ENCODE results near the gene CYP2R1. TPM values are rescaled to one million over a fixed set of nuclear protein-coding genes. Genes with fewer than 3 reads are reported as not detected.
"Not testable (repeated sequence)": the region's sequence is repeated elsewhere in the genome, so short reads cannot be mapped to it uniquely, and the experiment has no call there.

Gene CYP2R1
- total RNA-seq, 2 donors from 2014 or later: 10.5 to 13.7 TPM

DNA sequence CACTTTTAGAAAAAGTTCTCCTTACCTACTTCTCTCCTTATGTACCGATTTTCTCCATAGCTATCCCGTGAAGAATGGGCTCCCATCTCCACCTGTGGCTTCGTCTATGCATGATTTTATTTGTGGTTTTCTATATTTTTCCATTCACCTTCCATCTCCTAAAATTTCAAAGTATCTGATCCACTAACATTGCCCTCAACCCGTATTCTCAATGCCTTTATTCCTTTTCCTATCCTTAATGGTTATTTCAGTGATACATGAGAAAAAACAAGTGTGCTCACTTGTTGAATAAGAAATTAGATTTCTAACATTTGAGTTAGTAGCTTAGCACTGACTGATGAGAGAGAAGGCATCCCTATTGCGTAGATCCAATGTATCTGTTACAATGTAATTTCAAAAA, 16.9 kb downstream of the CYP2R1 start:
- H3K36me3 Mint-ChIP-seq (ENCODE audit: low read depth): peaks cover 35% of the 10 kb centered on the region
- no peak overlapping the region for H3K4me3 Mint-ChIP-seq
- H3K27me3 Mint-ChIP-seq: no peaks in the 10 kb centered on the region
- no peaks in the 10 kb centered on the region for H3K9me3 Mint-ChIP-seq
- ATAC-seq (replicated peaks): no peak
- peak overlapping the region; percentile 1 for H3K27ac Mint-ChIP-seq
- H3K4me1 Mint-ChIP-seq: no peaks in the 10 kb centered on the region

DNA sequence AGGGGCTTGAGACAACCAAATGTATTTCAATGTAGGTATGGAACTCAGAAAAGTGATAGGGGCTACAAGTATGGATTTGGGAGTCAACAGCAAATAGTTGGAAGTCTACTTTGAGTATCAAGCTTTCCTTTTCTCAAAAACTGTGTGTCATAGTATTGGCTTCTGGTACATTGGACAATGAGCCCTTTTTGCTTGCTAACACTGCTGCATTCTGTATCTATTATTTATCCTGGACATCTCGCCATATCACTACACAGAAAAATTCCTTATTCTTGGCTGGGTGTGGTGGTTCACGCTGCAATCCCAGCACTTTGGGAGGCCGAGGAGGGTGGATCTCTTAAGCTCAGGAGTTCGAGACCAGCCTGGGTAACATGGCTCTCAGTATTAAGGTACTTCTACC, 18.4 kb downstream of the CYP2R1 start:
- Mint-ChIP-seq H3K9me3 (no peaks in the 10 kb centered on the region), H3K27ac (no peak overlapping the region), H3K36me3 (ENCODE audit: low read depth) (peaks cover 43% of the 10 kb centered on the region), H3K4me1 (no peaks in the 10 kb centered on the region), H3K27me3 (no peaks in the 10 kb centered on the region), H3K4me3 (no peak overlapping the region)
- no peak for ATAC-seq (replicated peaks)

DNA sequence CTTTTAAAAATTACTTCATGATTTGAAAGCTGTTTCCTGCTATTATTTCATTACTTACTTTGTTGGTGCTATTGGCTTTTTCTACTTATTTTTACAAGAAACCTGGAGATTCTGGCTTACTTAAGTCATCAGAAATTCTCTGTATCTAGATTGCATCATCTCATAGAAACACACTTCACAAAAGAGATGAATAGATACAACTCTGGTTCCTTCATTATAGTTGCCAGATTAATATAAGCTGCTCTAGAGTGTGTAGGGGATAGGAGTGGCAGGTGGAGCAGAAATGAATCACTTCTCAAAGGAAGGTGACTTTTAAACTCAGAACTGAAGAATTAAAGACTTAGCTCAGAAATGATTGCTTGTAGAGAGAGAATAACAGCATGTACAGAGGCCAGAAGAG, 20.0 kb downstream of the CYP2R1 start:
- no peaks in the 10 kb centered on the region for H3K9me3 Mint-ChIP-seq
- peaks cover 43% of the 10 kb centered on the region for H3K36me3 Mint-ChIP-seq (ENCODE audit: low read depth)
- no peak for ATAC-seq (replicated peaks)
- no peaks in the 10 kb centered on the region for H3K27me3 Mint-ChIP-seq
- no peak overlapping the region for H3K4me3 Mint-ChIP-seq
- H3K27ac Mint-ChIP-seq: no peak overlapping the region
- H3K4me1 Mint-ChIP-seq: peaks cover 5% of the 10 kb centered on the region

DNA sequence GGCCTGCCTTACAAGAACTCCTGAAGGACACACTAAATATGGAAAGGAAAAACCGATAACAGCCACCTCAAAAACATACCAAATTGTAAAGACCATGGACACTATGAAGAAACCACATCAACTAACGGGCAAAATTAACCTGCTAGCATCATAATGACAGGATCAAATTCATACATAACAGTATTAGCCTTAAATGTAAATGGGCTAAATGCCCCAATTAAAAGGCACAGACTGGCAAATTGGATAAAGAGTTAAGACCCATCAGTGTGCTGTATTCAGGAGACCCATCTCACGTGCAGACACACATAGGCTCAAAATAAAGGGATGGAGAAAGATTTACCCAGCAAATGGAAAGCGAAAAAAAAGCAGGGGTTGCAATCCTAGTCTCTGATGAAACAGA, 28.3 kb downstream of the CYP2R1 start:
- H3K4me1 Mint-ChIP-seq; ATAC-seq (replicated peaks); H3K4me3 Mint-ChIP-seq; H3K27me3 Mint-ChIP-seq; H3K27ac Mint-ChIP-seq; H3K9me3 Mint-ChIP-seq: not testable (repeated sequence)
- H3K36me3 Mint-ChIP-seq (ENCODE audit: low read depth): peaks cover 61% of the 10 kb centered on the region

DNA sequence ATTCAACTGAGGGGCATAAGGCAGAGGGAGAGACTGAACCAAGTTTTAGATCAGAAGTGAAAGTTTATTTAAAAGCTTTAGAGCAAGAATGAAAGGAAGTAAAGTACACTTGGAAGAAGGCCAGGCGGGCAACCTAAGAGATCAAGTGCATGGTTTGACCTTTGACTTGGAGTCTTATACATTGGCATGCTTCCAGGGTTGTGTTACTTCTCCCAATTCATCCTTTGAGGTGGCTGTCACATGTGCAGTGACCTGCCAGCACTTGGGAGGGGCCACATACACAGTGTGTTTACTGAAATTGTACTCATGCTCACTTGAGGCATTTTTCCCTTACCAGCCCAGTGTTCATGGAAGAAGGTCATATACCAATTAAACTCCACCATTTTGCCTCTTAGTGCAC, 30.4 kb downstream of the CYP2R1 start:
- H3K4me3 Mint-ChIP-seq: no peak overlapping the region

DNA sequence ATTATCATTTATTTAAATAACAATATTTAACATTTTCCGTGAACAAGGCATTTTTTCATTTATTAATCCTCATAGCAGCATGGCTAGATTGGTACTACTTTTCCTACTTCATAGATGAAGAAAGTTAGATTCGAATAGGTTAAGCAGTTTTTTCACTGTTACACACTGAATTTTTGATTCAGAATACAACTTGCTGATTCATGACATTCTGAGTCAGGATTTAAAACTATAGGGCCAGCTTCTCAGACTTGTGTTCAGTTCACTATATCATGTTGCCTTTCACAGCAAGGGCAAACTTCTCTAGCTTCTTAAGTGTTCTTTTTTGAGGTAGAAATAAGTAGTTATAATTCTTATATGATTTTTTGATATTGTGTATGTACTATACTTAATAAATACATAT, 31.5 kb downstream of the CYP2R1 start:
- no peak for ATAC-seq (replicated peaks)
- H3K36me3 Mint-ChIP-seq (ENCODE audit: low read depth): peaks cover 48% of the 10 kb centered on the region
- no peak overlapping the region for H3K4me3 Mint-ChIP-seq
- no peaks in the 10 kb centered on the region for H3K4me1 Mint-ChIP-seq
- H3K27me3 Mint-ChIP-seq: no peaks in the 10 kb centered on the region
- H3K9me3 Mint-ChIP-seq: peaks cover 8% of the 10 kb centered on the region
- H3K27ac Mint-ChIP-seq: no peak overlapping the region

More for the DNA sequence above, 30.4 kb downstream of the CYP2R1 start:
- Mint-ChIP-seq H3K27me3 (no peaks in the 10 kb centered on the region), H3K27ac (peak overlapping the region; percentile 56), H3K4me1 (no peaks in the 10 kb centered on the region), H3K9me3 (peaks cover 8% of the 10 kb centered on the region), H3K36me3 (ENCODE audit: low read depth) (peaks cover 44% of the 10 kb centered on the region)
- ATAC-seq (replicated peaks): no peak

DNA sequence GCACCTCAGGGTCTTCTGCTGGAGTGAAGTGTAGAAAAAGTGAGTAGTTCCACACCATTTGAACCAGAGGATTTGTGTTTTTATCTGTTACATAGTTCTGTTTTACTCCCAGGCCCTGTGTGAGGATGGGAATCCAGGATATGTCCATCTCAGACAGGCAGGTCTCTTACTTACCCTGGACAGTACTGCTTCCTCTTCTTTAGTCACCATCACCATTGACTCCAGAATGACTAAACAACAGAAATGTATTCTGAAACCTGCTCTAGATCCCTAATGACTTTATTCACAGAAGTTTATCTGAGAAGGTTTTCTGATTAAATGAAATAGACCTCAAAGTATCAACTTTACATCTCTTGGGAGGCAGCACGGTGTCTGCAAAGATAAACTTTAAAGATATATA, 33.6 kb downstream of the CYP2R1 start:
- Mint-ChIP-seq H3K4me3 (no peak overlapping the region), H3K4me1 (no peaks in the 10 kb centered on the region), H3K27me3 (no peaks in the 10 kb centered on the region), H3K27ac (no peak overlapping the region), H3K36me3 (ENCODE audit: low read depth) (peaks cover 35% of the 10 kb centered on the region), H3K9me3 (peaks cover 3% of the 10 kb centered on the region)
- ATAC-seq (replicated peaks): peak; percentile 68

DNA sequence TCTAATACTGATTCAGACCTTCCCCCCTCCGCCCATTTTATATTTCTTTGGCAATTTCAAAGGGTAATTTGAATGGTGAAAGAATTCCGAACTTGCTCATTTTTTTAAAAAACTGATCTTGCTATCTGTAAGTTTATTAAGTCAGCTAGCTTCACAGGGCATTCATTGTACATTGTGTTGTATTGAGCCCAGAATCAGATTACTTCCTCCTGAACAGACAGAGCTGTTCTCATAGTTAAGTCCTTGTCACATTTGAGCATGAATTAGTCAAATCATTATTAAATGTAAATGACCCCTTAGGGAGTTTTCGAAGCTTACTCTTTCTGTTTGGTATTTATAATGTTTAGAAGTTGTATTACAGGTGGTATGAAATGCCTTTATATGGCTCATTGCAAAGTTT, 34.4 kb downstream of the CYP2R1 start:
- Mint-ChIP-seq H3K36me3 (ENCODE audit: low read depth) (peaks cover 27% of the 10 kb centered on the region), H3K4me1 (no peaks in the 10 kb centered on the region), H3K27me3 (no peaks in the 10 kb centered on the region), H3K27ac (peak overlapping the region; percentile 7), H3K9me3 (peaks cover 3% of the 10 kb centered on the region), H3K4me3 (no peak overlapping the region)
- ATAC-seq (replicated peaks): no peak

DNA sequence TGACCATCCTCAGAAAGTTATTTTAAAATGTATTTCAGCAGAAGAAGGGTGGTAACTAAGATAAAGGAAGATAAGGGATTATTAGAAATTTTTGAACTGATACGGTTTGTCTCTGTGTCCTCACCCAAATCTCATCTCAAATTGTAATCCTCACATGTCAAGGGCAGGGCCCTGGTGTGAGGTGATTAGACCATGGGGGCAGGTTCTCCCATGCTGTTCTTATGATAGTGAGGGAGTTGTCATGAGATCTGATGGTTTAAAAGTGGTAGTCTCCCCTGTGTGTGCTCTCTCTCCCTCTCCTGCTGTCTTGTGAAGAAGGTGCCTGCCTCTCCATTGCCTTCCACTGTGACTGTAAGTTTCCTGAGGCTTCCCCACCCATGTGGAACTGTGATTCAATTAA, 36.1 kb downstream of the CYP2R1 start:
- Mint-ChIP-seq H3K4me3 (no peak overlapping the region), H3K27me3 (no peaks in the 10 kb centered on the region), H3K9me3 (no peaks in the 10 kb centered on the region), H3K36me3 (ENCODE audit: low read depth) (peaks cover 17% of the 10 kb centered on the region), H3K27ac (peak overlapping the region; percentile 5), H3K4me1 (peaks cover 5% of the 10 kb centered on the region)
- ATAC-seq (replicated peaks): no peak

DNA sequence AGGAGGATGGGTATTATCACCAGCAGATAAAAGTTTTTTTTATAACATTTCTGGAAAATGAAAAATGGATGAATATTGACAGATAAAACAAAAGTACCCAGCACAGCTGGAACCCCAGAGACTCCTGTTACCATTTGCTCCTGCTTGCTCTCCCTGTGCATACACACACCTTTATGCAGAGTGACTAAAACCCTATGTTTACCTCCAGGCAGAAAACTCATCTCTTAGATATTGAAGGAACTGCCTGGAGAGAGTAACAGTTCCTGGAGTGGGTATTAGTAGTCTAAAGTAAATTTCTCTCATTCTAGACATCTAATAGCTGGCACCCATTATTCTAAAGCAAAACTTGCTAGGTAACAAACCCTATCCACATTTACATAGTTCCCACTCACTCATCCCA, 38.0 kb downstream of the CYP2R1 start:
- ATAC-seq (replicated peaks): no peak
- Mint-ChIP-seq H3K36me3 (ENCODE audit: low read depth) (peaks cover 16% of the 10 kb centered on the region), H3K27ac (peak overlapping the region; percentile 31)

DNA sequence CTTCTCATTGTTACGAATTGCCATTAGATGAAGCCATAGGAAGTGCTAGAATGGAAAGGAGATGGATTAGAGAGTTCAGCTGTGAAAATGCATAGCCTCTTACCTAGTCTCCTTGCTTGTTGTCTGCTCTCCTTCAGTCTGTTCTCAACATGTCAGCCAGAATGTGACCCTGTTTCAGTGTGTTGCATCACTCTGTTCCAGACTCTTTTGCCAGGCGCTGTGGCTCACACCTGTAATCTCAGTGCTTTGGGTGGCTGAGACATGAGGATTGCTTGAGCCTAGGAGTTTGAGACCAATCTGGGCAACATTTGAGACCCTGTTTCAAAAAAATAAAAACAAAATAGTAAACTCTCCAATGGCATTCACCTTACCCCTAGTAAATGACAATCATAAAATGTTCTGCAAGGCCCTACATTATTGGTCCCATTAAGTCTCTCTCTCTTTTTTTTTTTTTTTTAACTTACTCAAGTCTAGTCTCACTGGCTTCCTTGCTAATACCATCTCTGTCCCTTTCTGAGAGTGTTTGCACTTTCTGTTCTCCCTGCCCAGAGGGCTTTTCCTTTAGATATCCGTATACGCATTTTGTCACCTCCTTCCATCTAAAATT, 39.4 kb downstream of the CYP2R1 start:
- Mint-ChIP-seq H3K4me3 (no peak overlapping the region), H3K27me3 (no peaks in the 10 kb centered on the region), H3K4me1 (peaks cover 6% of the 10 kb centered on the region), H3K27ac (peak overlapping the region; percentile 8), H3K36me3 (ENCODE audit: low read depth) (peaks cover 16% of the 10 kb centered on the region), H3K9me3 (no peaks in the 10 kb centered on the region)
- ATAC-seq (replicated peaks): no peak

More for the DNA sequence above, 38.0 kb downstream of the CYP2R1 start:
- Mint-ChIP-seq H3K4me1 (peaks cover 6% of the 10 kb centered on the region), H3K4me3 (no peak overlapping the region), H3K27me3 (no peaks in the 10 kb centered on the region), H3K9me3 (no peaks in the 10 kb centered on the region)

DNA sequence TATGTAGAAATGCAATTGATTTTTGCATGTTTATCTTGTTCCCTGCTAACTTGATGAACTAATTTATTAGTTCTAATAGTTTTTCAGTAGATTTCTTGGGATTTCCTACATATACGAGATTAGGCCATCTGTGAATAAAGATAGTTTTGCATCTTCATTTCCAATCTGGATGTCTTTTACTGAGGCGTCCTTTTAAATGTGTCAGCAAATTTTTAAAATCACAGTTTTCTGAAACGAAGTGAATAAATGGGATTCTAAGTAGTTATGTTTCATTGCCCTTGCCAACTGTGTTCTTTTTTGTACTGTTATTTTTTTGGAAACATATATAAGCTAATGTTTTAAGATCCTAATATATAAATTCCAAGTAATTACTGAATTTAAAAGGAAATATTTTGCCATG, 50.0 kb downstream of the CYP2R1 start:
- H3K9me3 Mint-ChIP-seq: no peaks in the 10 kb centered on the region
- H3K27ac Mint-ChIP-seq: no peak overlapping the region
- H3K4me3 Mint-ChIP-seq: no peak overlapping the region
- no peaks in the 10 kb centered on the region for H3K27me3 Mint-ChIP-seq
- H3K36me3 Mint-ChIP-seq (ENCODE audit: low read depth): peaks cover 44% of the 10 kb centered on the region
- no peak for ATAC-seq (replicated peaks)
- H3K4me1 Mint-ChIP-seq: no peaks in the 10 kb centered on the region

DNA sequence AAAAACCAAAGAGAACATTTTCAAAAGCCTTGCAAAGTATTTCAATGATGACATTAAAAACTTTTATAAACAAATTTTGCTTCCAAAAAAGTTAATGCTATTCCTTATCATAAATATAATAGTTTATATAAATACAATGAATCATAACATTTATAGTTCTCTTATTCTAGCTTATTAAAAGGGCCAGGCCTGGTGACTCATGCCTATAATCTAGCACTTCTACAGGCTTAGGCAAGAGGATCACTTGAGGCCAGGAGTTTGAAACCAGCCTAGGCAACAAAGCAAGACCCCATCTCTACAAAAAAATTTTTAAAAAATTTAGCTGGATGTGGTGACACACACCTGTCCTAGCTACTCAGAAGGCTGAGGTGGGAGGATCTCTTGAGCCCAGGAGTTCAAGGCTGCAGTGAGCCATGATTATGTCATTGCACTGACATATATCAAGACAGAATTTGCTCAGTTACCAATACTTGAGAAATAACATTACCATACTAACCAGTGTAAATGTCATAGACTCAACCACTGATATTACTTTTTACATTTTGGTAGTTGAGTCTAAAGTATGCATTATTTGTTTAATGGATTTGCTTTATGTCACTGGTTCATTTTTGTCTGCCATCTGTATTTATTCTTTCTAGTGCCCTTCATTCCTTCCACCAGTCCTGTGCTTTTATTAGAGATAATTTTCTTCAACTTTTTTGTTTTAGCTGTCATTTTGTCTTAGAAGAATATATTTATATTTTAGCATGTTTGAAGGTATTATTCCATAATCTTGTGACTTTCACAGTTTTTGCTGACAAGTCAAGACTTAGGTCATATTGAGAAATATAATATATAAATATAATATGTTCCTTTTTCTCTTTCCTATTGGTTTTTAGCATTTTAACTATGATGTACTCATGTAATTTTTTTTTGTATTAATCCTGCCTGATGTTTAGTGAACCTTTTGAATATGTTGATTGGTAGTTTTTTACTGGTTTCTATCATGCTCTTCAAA, 56.2 kb downstream of the CYP2R1 start:
- Mint-ChIP-seq H3K4me3 (no peak overlapping the region), H3K27ac (no peak overlapping the region), H3K27me3 (no peaks in the 10 kb centered on the region), H3K9me3 (no peaks in the 10 kb centered on the region), H3K4me1 (no peaks in the 10 kb centered on the region), H3K36me3 (ENCODE audit: low read depth) (peaks cover 40% of the 10 kb centered on the region)
- ATAC-seq (replicated peaks): peak; percentile 70

Measured in activated T-helper 17 cell treated with anti-CD3 and anti-CD28 coated beads, Interleukin-2, amount 50 U/mL, for 72 hours (primary cell).